Peyer's patch (tissue), 4 donors: ENCODE data around the gene KYAT1. TPM values are rescaled to one million over a fixed set of nuclear protein-coding genes. Genes with fewer than 3 reads are reported as not detected.
"Not testable (repeated sequence)": the region's sequence is repeated elsewhere in the genome, so short reads cannot be mapped to it uniquely, and the experiment has no call there.

Experiments used
- DNase-seq, 3 donors: peaks; one replicate each; pipeline ENCODE4 v3.0.0-alpha.2; 2017 to 2019
- H3K27ac ChIP-seq, 4 donors: fragments of 200-600 bp; sonication (generic); one replicate each; pipeline ENCODE4 v1.5.1; 2016 to 2019
- H3K27me3 ChIP-seq, 2 donors: fragments of 200-600 bp; sonication (generic); one replicate each; pipeline ENCODE4 v1.5.1; 2019
- H3K36me3 ChIP-seq, 3 donors: fragments of 200-600 bp; sonication (generic); one replicate each; pipeline ENCODE4 v1.5.1; 2016 to 2019
- H3K4me1 ChIP-seq, 4 donors: fragments of 200-600 bp; sonication (generic); one replicate each; pipeline ENCODE4 v1.5.1; 2016 to 2019
- H3K4me3 ChIP-seq, 4 donors: fragments of 200-600 bp; sonication (generic); 1 replicate in 3 of 4; 2 replicates in 1 of 4; pipeline ENCODE4 v1.5.1; 2016 to 2019; ENCODE audit warnings: mild to moderate bottlenecking in 1 of 4
- H3K9me3 ChIP-seq, 4 donors: fragments of 200-600 bp; sonication (generic); one replicate each; pipeline ENCODE4 v1.5.1; 2016 to 2019; ENCODE audit warnings: mild to moderate bottlenecking in 1 of 4
- POLR2A ChIP-seq, 2 donors: fragments of 450-650 bp; IDR thresholded peaks; one replicate each; pipeline ENCODE4 v1.5.1; 2017; ENCODE audit warnings: antibody characterized with exemption in 2 of 2, mild to moderate bottlenecking in 2 of 2, moderate library complexity in 2 of 2
- total RNA-seq, 4 donors: library from RNA; depleted of rRNA; stranded (reverse); fragments of >200 nt; gene quantifications; one replicate each; pipeline ENCODE4 v1.1.0, GENCODE V29; 2016
- TF ChIP-seq, protein P1 (sequence below), 6 experiments: fragments of 450-650 bp in 4 of 6; fragments of 200-600 bp in 2 of 6; sonication (generic) in 1 of 6; IDR thresholded peaks; one replicate each; pipeline ENCODE4 v1.5.1; 2017 to 2019; ENCODE audit warnings: antibody characterized with exemption in 6 of 6, mild to moderate bottlenecking in 3 of 6, moderate library complexity in 1 of 6

Gene KYAT1
- total RNA-seq, 4 donors from 2014 or later = 4.6 to 14.9 (median 8.7) TPM

DNA sequence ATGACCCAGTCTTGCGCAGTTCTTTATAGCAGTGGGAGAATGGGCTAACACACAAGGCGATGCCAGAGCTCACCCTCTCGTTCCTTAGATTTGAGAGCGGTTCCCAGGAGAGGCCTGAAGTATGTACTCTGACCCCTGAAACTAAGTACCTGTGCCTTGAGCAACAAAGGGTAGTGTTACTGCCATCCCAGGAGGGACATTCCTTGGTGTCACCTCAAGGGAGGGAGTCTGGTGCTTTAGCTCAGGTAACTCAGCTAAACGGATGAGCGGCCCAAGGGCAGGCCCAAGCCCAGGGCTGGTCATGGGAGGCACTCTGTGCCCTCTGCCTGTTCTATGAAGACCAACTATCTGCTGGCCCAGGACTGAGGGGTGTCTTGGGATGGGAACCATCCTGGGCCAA is 20.2 kb downstream of the KYAT1 start:
- no peaks in the 10 kb centered on the region for H3K36me3 ChIP-seq
- no peaks in the 10 kb centered on the region for H3K4me1 ChIP-seq
- TF ChIP-seq POLR2A (IDR thresholded peaks at IDR 0.05) = no peak
- TF ChIP-seq, protein P1, sequence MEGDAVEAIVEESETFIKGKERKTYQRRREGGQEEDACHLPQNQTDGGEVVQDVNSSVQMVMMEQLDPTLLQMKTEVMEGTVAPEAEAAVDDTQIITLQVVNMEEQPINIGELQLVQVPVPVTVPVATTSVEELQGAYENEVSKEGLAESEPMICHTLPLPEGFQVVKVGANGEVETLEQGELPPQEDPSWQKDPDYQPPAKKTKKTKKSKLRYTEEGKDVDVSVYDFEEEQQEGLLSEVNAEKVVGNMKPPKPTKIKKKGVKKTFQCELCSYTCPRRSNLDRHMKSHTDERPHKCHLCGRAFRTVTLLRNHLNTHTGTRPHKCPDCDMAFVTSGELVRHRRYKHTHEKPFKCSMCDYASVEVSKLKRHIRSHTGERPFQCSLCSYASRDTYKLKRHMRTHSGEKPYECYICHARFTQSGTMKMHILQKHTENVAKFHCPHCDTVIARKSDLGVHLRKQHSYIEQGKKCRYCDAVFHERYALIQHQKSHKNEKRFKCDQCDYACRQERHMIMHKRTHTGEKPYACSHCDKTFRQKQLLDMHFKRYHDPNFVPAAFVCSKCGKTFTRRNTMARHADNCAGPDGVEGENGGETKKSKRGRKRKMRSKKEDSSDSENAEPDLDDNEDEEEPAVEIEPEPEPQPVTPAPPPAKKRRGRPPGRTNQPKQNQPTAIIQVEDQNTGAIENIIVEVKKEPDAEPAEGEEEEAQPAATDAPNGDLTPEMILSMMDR (IDR thresholded peaks at IDR 0.05) = no peak
- no peaks in the 10 kb centered on the region for H3K27me3 ChIP-seq
- no peak overlapping the region for H3K4me3 ChIP-seq
- H3K27ac ChIP-seq = no peak overlapping the region
- no peaks in the 10 kb centered on the region for H3K9me3 ChIP-seq
- no peak for DNase-seq

DNA sequence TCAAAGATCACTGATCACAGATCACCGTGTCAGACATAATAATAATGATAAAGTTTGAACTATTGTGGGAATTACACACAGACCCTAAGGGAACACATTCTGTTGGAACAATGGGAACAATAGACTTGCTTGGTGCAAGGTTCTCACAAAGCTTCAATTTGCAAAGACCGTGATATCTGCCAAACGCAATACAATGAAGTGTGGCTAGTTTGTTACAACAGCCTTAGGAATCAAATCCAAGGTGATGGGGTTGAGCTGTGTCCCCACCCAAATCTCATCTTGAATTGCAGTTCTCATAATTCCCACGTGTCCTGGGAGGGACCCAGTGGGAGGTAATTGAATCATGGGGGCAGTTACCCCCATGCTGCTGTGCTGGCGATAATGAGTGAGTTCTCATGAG is 20.8 kb downstream of the KYAT1 start:
- Histone ChIP-seq H3K27ac (no peak overlapping the region), H3K4me1 (no peaks in the 10 kb centered on the region), H3K4me3 (no peak overlapping the region), H3K9me3 (no peaks in the 10 kb centered on the region), H3K36me3 (no peaks in the 10 kb centered on the region), H3K27me3 (no peaks in the 10 kb centered on the region)
- DNase-seq = no peak
- no peak for TF ChIP-seq POLR2A (IDR thresholded peaks at IDR 0.05)
- TF ChIP-seq, protein P1 (IDR thresholded peaks at IDR 0.05) = no peak

DNA sequence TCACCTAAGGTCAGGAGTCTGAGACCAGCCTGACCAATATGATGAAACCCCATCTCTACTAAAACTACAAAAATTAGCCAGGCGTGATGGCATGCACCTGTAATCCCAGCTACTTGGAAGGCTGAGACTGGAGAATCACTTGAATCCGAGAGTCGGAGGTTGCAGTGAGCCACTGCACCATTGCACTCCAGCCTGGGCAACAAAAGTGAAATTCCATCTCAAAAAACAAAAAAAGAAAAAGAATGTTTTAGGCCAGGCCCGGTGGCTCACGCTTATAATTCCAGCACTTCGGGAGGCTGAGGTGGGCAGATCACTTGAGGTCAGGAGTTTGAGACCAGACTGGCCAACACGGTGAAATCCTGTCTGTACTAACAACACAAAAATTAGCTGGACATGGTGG is 23.3 kb downstream of the KYAT1 start:
- H3K4me1 ChIP-seq, DNase-seq, H3K27ac ChIP-seq, H3K4me3 ChIP-seq, H3K36me3 ChIP-seq, H3K9me3 ChIP-seq, H3K27me3 ChIP-seq: not testable (repeated sequence)

DNA sequence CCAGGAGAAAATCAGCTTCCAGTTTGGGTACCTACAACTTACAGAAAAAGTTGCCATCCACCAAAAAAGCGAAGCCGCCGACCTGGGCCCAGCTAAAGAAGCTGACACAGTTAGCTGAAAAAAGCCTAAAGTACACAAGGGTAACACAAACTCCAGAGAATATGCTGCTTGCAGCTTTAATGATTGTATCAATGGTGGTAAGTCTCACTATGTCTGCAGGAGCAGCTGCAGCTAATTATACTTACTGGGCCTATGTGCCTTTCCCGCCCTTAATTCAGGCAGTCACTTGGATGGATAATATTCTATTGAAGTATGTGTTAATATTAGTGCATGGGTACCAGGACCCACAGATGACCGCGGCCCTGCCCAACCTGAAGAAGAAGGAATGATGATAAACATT is 27.3 kb downstream of the KYAT1 start:
- H3K4me1 ChIP-seq, H3K36me3 ChIP-seq: not testable (repeated sequence)

DNA sequence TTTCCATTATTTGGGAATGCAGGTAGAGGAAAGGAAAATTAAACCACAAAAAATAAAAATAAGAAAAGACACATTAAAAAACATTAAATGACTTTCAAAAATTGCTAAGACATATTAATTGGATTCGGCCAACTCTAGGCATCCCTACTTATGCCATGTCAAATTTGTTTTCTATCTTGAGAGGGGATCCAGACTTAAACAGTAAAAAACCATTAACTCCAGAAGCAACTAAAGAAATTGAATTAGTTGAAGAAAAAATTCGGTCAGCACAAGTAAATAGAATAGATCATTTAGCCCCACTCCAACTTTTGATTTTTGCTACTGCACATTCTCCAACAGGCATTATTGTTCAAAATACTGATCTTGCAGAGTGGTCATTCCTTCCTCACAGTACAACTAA is 29.1 kb downstream of the KYAT1 start:
- not testable (repeated sequence) for H3K4me1 ChIP-seq, H3K4me3 ChIP-seq, H3K9me3 ChIP-seq, H3K27ac ChIP-seq, DNase-seq, H3K27me3 ChIP-seq, H3K36me3 ChIP-seq

More for the DNA sequence above, 27.3 kb downstream of the KYAT1 start:
- H3K9me3 ChIP-seq, H3K4me3 ChIP-seq, H3K27me3 ChIP-seq, DNase-seq, H3K27ac ChIP-seq: not testable (repeated sequence)

DNA sequence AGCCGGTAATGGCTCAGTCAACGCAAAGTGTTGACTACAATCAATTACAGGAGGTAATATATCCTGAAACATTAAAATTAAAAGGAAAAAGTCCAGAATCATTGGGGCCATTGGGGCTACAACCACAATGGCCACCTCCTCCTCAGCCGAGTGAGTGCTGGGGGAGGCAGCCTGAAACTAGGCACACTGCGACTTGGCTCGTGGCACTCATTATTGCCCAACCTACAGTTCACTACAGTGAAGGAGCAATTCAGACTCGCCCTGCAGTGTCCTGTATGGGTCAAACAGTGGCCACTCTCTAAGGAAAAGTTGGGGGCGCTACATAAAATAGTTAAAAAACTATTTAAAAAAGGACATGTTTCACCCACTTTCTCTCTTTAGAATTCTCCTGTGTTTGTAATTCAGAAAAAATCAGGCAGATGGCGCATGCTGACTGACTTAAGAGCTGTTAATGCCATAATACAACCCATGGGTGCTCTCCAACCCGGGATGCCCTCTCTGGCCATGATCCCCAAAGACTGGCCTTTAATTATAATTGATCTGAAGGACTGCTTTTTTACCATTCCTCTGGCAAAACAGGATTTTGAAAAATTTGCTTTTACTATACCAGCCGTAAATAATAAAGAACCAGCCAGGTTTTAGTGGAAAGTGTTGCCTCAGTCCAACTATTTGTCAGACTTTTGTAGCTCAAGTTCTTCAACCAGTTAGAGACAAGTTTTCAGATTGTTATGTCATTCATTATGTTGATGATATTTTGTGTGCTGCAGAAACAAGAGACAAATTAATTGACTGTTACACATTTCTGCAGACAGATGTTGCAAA is 29.8 kb downstream of the KYAT1 start:
- H3K36me3 ChIP-seq = not testable (repeated sequence)

DNA sequence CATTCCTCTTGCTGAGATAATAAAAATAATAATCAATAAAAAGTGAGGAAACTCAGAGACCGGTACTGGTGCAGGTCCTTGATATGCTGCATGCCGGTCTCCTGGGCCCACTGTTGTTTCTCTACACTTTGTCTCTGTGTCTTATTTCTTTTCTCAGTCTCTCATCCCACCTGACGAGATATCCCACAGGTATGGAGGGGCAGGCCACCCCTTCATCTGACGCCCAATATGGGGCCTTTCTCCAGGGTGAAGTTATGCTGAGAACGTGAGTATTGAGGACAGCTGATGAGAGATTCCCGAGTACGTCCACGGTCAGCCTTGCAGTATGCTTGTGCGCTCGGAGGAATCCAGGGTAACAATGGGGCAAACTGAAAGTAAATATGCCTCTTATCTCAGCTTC is 30.7 kb downstream of the KYAT1 start:
- not testable (repeated sequence) for H3K4me3 ChIP-seq, H3K27ac ChIP-seq, H3K36me3 ChIP-seq, H3K9me3 ChIP-seq, H3K27me3 ChIP-seq, DNase-seq, H3K4me1 ChIP-seq

More for the DNA sequence above, 29.8 kb downstream of the KYAT1 start:
- H3K4me3 ChIP-seq, H3K4me1 ChIP-seq, H3K27ac ChIP-seq, H3K27me3 ChIP-seq, H3K9me3 ChIP-seq: not testable (repeated sequence)
- peak in 1 of 3 donors; percentile 52 for DNase-seq
- TF ChIP-seq, protein P1 (IDR thresholded peaks at IDR 0.05) = peak in 4 of 6 experiments; percentile 35 to 68 (median 62)

DNA sequence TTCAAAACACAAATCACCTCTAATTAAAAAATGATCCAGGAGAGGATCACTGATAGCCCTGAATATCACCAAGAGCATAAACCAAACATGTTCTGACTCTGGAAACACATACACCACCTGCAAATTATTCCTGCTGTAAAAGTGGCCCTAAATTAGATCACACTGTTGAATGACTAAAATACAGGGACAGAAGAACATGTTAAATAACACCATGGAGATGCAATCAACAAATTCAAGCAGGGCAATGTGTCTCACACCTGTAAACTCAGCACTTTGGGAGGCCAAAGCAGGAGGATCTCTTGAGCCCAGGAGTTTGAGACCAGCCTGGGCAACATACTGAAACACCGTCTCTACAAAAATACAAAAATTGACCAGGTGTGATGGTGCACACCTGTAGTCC is 33.9 kb downstream of the KYAT1 start:
- H3K27me3 ChIP-seq = no peaks in the 10 kb centered on the region
- H3K9me3 ChIP-seq = peaks cover 0 to 7% (median 3%) of the 10 kb centered on the region in 4 donors
- H3K36me3 ChIP-seq = no peaks in the 10 kb centered on the region
- no peak overlapping the region for H3K4me3 ChIP-seq
- no peak for DNase-seq
- TF ChIP-seq, protein P1 (IDR thresholded peaks at IDR 0.05) = no peak
- TF ChIP-seq POLR2A (IDR thresholded peaks at IDR 0.05) = no peak
- no peaks in the 10 kb centered on the region for H3K4me1 ChIP-seq
- H3K27ac ChIP-seq = no peak overlapping the region
